ENCODE results near the gene POLR3GL. TPM values are rescaled to one million over a fixed set of nuclear protein-coding genes. Genes with fewer than 3 reads are reported as not detected.

Gene POLR3GL
- total RNA-seq, 1 donor from 2014 or later = 36.0 TPM

DNA sequence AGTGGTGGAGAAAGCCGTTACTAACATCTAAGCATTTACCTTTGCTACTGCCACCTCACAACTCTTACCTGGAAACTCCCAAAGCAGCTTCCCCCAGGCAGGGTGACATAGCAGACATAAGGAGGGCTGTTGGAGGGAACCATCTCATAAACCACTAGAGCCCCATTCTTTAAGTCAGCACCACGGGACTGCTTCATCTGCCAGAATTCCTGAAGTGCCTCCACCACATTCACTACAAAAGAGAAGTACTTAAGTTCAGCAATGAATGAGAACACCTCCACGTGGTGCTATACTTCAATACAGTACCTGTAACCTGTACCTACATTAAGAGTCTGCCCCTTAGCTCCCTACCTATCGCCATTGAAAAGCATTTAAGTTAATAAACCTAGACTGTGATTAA lies 16.9 kb upstream of the POLR3GL start:
- no peak for DNase-seq (ENCODE audit: low read depth)

DNA sequence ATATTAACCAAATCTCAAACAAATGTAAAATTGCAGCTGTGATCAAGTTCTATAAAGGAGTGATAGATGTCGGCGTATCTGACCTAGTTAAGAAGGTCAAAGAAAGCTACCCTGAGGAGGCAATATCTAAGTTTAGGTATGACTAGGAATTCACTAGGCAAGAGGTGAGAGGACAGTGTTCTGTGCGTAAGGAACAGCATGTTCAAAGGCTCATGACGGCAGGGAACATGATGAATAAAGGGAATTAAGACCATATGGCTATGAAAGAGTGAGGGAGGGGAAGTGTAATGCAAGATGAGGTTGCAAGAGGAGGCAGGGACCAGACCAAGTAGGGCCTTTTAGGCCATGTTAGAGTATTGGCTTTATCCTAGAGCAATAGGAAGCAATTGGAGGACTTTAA lies 15.3 kb upstream of the POLR3GL start:
- DNase-seq (ENCODE audit: low read depth) = no peak

DNA sequence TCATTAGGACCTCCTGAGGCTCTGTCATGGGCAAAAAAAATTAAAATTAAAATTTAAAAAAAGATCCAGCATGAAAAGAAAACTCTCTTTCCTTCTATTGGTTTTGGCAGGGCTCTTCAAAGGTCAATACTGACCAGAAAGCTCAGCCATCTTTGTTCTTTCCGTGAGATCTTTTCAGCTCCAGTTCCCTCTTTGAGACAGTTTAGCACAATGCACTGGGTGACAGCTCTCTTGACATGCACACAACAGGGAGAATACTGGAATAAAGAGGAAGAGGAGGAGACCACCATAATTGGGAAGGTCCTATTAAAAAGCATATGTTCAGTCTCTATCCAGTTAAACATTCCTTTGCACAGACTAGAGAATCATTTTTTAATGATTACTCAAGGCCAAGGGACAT lies 13.0 kb upstream of the POLR3GL start:
- DNase-seq (ENCODE audit: low read depth) = no peak

DNA sequence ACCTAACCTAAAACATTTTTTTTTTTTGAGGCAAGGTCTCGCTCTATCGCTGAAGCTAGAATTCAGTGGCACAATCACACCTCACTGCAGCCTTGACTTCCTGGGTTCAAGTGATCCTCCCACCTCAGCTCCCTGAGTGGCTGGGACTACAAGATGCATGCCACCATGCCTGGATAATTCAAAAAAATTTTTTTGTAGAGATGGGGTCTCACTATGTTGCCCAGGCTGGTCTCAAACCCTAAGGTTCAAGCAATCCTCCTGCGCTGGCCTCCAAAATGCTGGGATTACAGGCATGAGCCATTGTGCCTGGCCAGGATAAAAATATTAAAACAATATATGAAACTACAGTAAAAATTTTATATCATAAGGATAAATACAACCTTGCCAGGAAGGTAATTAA lies 11.6 kb upstream of the POLR3GL start:
- DNase-seq (ENCODE audit: low read depth) = no peak

DNA sequence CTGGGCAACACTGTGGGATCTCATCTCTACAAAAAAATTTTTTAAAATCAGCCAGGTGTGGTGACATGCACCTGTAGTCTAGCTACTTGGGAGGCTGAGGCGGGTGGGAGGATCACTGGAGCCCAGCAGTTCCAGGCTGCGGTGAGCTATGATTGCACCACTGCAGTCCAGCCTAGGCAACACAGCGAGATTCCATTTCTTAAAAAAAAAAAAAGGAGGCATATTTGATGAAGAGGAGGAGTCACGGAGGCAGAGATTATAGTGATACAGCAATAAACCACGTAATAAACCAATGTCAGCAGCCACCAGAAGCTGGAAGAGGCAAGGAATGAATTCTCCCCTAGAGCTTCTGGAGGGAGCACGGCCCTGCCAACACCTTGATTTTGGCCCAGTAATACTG lies 10.6 kb upstream of the POLR3GL start:
- DNase-seq (ENCODE audit: low read depth) = no peak

DNA sequence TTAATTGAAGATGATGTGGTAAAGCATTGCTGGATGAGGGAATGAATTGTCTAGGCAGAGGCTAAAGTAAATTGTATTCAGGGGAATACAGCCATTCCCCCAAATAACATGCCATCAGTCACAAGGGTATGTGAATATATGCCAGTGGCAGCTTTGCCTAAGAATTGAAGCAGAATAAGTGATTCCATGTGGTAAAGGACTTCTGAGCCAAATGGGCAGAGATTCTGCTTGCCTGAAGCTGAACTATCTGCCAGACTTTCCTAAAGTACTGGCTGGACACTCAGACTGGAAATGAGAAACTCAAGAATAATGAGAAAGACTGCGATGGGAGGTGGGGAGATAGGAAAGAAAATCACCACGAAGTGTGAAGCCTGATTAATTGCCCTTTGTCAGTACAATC lies 9.1 kb upstream of the POLR3GL start:
- DNase-seq (ENCODE audit: low read depth) = no peak

DNA sequence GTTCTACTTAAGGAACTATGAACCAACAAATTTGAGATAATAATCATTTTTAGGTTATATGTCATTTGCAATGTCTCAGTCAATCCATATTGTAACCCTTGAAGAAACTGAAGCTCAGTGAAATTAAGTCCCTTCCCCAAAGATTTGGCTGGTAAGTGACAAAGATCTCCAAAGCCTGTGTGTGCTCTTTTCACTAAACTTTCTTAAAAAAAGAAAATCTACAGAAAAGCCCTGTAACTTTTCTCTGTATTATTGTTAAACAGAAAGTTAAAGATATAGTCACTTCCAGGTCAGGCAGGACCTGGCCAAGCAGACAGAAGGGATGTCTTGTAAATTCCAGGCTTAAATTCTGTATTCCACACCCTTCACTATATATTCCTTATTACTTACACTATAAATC lies 8.1 kb upstream of the POLR3GL start:
- DNase-seq (ENCODE audit: low read depth) = no peak

DNA sequence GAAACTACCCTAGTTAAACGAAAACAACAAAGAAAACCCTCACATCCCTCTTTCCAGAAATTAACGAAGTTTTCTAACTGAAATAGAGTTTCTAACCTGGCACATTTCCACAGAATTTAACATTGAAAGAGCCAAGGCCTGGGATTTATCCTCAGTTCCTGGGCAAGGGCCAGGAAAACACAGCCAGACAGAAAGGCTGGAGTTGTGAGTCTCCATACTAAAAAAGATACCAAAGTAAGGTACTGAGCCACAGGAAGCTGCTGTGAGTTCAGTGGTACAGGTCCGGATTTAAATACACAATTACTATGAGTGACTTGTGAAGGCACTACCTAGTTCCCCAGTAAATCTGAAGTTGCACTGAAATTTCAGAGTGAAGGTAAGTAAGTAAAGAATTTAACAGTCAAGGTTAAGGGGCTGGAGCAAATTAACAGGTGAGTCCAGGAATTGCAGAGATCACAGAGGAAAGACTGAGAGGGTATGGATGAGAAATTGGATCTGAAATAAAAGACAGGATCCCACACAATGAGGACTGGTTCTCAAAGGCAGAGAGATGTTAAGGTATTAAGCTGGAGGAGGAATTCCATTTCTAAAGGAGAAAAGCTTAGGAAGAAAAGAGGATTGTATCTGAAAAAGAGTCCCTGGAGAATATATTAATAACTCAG lies 7.6 kb upstream of the POLR3GL start:
- DNase-seq (ENCODE audit: low read depth) = peak; percentile 42

DNA sequence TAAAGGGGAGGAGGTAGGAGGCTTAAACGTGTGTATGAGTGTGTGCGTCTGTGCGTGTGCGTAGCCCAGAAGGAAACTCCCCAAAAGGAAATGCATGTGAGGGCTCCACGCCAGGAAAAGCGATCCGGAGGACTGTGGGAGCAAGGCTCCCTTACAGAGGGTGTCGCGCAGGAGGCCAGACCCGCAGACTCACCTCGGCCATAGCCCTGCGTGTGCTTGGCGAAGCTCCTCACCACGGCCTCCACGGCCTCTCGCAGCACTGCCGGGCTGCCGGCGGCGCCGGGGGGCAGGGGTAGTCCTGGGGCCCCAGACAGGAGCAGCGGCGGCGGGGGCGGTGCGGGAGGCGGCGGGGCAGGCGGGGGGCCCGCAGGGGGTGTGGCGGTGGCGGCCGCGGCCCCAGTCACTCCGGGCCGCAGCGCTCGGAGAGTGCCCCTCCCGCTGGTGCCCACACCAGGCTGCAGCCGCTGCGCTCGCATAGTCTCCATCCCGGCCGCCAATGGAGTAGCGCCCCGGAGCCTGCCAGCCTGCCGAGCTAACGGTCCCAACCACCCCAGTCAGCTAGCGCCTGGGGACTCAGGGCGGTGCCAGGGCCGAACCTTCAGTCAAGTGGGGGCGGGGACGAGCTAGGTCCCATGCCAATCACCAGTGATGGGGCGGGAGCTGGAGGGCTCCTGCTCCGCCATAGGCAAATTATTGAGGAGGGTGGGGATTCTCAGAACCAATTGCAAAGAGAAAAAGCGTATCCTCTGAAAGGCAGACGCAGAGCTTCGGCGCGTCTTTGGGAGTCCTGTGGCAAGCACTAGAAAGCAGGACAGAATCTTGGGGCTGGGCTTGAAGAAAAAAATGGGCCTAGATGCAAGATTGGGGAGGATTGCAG lies 6.8 kb upstream of the POLR3GL start, which contains the start of gene LIX1L:
Gene LIX1L, minus strand, starts transcription at position 575 of the 877 bp plus-strand sequence. Its CDS starts 90 bp downstream, at position 485.
- DNase-seq (ENCODE audit: low read depth) = peak; percentile 98

DNA sequence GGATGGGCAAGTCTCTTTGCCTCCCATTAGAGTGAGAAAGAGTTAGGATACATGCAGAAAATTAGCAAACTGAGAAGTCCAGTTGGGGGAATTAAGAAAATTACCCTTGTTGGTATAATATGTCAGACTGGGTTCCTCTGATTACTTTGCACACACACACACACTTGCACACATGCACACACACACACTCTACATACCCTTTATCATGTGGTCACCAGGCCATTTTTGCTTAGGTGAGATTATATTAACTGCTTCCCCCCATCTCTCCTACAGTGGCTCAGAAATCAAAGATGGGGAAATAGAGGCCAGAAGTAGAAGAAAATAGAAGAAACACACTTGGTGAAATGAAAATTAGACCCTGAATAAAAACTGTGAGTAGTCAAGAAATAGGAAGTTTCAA lies 5.8 kb upstream of the POLR3GL start:
- no peak for DNase-seq (ENCODE audit: low read depth)

DNA sequence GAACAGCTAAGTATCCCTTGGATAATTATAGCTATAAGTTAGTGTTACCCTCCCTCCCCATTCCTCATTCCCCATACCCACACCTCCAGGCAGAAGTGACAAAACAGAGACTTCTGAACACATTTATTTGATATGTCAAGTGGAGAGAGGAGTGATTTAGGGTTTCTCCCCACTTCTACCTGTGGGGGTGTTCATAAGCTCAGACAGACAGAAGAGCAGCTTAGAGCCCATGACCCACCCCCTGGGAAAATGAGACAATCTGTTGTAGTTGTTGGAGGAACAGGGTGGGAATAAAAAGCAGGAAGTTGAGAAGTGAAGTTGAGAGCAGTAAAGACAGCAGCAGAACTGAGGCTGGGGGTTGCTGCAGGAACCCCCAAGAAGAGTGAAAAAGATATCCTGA lies 5.2 kb upstream of the POLR3GL start:
- DNase-seq (ENCODE audit: low read depth) = no peak

DNA sequence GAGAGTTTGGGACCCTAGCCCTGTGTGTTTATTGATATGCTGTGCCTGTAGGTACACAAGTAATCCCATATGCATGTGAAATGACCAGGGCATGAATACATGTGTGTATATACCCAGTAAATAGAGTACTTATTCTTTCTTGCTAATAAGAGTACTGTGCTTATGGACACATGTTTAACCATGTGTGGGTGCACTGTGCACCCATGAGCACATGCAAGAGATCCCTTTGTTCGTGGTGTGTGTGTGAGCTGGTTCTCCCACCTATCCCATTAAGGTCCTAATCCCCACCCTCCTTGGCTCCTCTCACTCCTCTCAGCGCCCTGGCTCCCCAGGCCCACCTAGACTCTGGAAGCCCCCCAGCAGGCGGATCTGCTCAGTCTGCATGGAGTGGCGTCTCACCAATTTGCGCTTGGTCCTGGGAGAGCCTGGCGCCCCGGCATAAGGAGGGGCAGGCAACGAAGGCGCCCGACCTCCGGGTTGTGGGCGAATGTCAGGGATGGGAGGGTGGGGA lies 4.5 kb upstream of the POLR3GL start:
- DNase-seq (ENCODE audit: low read depth) = no peak

DNA sequence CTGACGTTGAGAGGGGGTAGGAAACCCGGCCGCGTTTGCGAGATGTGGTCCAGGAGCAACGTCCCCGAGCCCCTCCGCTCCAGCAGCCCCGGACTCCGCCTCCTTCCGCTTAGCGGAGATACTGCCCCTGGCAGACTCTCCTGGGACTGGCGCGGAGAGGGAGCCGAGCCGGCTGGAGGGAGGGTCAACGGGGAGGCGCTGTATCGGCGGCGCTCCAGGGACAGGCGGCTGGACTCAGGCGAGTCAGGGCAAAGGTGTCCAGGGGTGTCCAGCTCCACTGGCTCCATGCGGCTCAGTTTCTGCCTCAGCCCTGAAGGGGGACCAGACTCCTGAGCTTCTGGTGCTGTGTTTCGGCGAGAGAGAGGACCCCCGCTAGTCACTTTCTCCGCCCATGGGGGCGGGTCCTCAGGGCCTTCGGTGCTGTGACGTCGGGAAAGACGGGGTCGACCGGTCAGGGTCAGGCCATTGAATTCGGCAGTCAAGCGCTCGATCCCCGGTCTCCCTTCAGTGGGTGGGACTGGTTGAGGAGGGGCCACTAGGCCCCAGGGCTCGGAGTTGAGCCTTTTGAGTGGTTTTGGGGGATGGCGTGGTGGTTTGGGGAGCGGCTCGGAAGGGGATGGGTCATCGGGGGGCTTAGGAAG lies 3.9 kb upstream of the POLR3GL start:
- DNase-seq (ENCODE audit: low read depth) = peak; percentile 73

DNA sequence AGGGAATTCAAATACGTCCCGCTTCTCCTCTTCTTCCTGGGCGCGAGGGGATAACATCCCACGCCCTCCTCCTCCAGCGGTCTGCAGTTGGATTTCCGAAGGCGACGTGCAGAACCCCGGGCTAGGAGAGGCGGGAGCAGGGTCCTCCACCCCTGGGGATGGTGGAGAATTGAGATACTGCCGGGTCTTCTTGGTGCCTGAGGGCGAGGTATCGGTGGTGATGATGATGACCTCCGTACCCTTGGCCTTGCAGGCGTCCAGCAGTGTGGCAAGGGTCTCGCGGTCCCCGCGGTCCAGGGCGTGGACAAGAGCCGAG lies 3.4 kb upstream of the POLR3GL start:
- no peak for DNase-seq (ENCODE audit: low read depth)

DNA sequence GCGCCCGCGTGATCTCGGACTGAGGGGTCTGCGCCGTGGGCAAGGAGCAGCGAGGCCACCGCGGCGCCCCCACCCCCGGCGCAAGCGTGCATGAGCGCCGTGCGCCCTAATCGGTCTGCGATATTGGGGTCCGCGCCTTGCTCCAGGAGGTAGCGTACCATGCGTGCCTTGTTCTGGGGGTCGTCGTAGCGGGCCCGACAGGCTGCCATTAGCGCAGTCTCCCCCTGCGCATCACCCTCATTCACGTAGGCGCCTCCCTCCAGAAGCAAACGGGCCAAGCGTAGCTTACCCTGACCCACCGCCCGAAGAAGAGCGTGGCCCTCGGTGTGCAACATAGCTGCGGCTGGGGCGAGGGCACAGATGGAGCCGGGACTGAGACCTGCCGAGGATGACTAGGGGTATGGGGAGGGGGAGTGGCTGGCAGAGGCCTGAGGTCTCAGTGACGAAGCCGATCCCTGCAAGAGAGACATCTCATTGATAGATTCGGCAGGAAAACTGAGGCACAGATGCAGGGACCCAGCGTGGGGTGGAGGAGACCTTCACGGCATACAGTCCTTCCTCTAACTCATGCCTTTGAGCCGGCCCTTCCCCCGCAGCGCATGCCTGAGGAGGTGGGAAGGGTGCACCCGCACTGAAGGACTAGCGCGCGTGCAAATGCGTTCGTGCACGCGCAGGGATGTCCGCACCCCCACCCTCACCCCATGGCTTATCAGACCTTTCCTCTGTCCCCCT lies 2.9 kb upstream of the POLR3GL start:
- DNase-seq (ENCODE audit: low read depth) = no peak

DNA sequence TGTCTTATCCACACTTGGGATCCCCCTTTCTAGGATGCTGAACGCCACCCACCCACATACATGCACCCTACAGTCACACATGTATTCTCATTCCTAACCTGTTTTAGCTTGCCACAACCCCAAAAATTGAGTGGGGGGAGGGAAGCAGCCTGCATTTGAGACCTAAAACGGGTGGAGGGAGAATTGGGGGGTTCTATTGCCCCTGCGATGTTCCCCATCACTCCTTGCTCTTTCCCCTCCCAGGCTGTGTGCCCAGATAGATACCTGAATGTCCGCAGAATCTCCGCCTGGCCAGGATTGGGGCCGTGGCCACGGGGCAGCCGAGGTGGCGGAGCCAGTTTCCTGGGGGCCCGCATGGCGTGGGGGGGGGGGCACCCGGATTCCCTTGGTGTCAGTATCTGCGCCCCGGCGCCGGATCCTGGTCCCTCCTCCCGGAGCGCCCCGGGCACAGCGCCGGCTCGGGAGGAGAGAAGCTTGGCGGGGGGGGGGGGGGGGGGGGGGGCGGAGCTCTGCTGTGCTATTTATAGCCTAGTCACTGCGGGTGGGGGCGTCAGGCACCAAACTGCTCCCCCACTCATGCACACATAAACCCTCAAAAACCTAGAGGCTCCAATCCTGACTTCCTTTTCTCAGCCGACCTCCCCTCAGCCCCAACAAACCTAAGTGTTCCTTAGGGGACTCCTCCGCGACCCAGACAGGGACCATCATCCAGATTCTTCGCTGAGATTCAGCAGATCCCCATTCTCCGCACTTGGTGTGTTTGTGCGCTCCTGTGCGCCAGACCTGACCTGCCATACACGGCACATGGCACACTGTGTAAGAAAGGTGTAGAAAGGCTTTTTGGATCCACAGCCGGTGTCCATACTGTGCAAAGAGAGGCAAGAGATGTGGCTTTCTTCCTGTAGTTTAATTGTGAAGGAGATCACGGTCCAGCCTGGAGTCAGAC lies 2.1 kb upstream of the POLR3GL start:
- peak; percentile 56 for DNase-seq (ENCODE audit: low read depth)

DNA sequence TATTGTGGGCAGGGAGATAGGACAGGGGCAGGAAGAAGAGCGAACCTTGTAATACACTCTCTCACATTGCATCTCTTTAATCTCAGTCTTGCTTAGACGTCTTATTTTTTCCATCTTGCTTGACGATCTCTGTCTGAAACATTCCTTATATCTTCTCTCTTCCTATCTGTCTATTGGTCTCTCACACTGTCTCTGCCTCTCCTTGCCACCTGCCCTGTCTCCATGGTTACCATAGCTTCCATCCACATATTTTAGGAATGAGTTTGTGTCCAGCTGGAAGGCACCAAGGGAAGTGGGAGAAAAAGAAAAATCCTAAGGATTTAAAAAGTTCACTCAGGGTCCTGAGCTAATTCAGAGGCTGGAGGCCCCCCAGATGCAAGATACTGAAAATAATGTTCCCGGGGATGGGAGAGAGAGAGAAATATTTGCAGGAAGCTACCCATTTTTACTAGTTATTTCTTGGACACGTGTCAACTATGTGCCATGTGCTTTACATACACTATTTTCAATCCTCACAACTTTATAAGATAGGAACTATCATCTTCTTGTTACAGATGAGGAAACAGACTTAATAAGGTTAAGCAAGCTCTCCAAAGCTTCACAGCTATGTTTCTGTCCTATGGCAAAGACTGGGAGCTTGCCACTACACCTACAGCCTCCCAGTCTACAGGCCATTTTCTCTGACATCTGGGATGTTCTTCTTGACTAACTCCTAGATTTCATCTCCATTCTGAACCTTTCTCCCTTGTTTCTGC lies 1.0 kb upstream of the POLR3GL start:
- DNase-seq (ENCODE audit: low read depth) = peak; percentile 74

DNA sequence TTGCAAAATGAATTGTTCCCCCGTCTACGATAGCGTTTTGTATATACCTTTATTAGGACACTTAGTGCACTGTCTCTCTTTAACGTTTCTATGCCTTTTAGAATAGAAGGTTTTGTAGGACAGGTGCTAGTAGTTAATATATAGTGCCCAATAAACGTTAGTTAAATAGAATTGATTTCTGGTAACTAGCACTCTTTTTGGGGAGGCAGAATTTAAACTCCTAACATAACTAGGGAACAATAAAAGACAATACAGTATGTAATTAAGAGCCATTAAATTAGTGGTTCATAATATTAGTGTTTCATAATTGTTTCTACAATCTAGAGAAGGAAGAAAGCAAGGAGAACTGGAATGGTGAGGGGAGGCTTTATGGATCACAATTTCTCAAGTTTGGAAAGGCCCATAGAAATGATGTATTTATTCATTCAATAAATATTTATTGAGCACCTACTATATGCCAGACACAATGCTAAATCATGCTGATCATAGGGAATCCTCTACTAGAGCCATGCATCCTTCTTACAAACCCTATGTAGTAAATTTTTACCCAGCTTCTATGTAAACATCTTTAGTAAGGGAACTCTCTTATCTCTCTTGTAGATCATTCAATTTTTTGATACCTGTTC lies 742 bp downstream of the POLR3GL start:
- DNase-seq (ENCODE audit: low read depth) = no peak

DNA sequence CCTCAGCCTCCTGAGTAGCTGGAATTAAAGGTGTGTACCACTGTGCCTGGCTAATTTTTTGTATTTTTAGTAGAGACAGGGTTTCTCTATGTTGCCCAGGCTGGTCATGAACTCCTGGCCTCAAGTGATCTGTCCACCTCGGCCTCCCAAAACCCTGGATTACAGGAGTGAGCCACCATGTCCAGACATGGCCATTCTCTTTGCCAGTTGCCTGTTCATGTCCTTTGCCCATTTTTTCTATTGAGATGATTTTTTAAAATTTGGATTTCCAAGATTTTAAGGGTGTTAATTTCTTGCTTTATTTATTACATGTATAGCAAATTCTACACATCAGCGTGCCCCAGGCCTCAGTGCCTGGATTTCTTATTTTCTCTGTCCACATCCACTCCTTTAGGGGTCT lies 2.8 kb downstream of the POLR3GL start:
- no peak for DNase-seq (ENCODE audit: low read depth)
